HG03575 (cell line): ENCODE data around the gene LRRC53.

Experiments
- ATAC-seq: cut with Tn5 transposase; IDR thresholded peaks from one replicate; pipeline ENCODE4 v1.9.1; 2021; ENCODE audit not compliant: unreplicated experiment, insufficient number of reproducible peaks, low FRiP score; ENCODE audit errors: extremely low read depth

LRRC53 gene

DNA sequence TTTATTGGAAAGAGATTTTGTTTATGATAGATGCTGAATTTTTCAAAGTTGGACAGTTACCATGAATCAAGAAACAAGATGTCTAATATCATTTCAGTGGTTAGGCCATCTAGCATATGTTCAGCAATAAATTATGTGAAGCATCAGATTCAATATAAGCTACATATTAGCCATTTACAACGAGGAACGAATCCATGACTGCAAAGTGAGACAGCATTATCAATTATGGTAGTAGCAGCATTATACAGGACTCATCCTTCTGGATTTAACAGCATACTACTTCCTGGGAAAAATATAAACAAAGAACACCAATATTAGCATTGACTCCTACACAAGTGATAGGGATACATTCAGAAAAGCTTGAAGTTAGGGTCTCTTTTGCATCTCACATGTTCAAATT is 59.1 kb downstream of the LRRC53 start:
- no peak for ATAC-seq

- ATAC-seq = no peak
Observed at GRCh38 chr1:74452035-74452434, 60.4 kb downstream of the LRRC53 start.

- ATAC-seq = no peak
Observed at GRCh38 chr1:74437035-74437434, 75.4 kb downstream of the LRRC53 start.

- ATAC-seq = no peak
Observed at GRCh38 chr1:74436078-74436477, 76.3 kb downstream of the LRRC53 start.

GRCh38 chr1:74434321-74434720 is 78.1 kb downstream of the LRRC53 start:
- ATAC-seq = no peak

GRCh38 chr1:74432325-74432724 is 80.1 kb downstream of the LRRC53 start:
- ATAC-seq = no peak

DNA sequence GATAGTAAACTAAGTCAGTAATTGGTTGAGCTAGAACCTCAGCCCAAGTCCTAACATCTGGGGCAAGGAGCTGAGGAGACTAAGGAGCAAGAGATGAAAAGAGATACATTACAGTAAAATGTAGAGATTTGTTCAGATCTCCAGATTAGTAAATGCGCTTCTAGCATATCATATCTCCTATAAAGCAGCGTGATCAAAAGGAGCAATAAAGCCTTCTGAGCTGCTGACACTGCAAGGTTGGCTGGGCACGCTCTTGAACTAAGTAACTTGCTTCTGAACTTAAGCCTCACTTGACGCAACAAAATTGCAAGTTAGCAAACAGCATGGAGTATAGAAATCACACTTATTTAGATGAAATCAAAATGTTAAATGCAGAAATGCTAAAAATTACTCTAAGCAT is 80.9 kb downstream of the LRRC53 start:
- ATAC-seq = no peak

- no peak for ATAC-seq
Observed at GRCh38 chr1:74430342-74430934, 82.0 kb downstream of the LRRC53 start.

DNA sequence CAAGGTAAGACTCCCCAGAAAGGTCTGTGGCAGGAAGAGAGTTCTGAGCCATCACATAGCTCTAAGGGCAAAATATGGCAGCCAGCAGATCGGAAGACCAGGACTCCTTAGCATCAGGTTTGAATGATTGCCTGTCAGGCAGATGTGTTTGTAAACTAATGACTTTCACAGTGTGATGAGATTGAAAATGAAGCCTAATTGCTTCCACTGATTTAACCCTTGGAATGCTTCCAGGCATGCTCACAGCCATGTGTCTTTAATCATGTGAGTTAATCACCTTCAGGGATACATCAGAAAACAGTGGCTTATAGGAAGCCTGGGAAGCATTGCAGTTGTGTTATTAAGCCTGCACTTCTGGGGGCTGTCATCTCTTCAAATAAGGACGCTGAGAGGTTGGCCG is 82.8 kb downstream of the LRRC53 start:
- ATAC-seq = no peak

- ATAC-seq = no peak
Observed at GRCh38 chr1:74427681-74428080, 84.7 kb downstream of the LRRC53 start.

GRCh38 chr1:74426208-74426937 is 86.0 kb downstream of the LRRC53 start:
- ATAC-seq = no peak

GRCh38 chr1:74425676-74426075 is 86.7 kb downstream of the LRRC53 start:
- ATAC-seq = no peak

DNA sequence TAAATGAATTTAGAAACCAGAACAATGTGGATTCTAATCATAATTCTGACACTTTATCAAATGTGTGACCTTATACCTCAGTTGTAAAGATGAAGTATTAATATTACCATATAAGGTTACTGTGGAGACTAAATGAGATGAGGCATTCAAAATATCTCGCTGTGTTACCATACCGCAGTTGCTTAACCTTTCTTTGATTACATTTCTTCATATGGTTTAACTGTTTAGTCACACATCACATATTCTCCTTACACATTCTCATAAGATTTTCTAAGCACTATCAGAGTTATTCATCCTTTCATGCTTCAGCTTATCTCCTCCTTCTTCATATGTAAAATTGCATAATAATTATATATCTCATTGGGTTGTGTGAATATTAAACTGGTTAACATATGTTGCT is 88.9 kb downstream of the LRRC53 start:
- ATAC-seq = no peak

DNA sequence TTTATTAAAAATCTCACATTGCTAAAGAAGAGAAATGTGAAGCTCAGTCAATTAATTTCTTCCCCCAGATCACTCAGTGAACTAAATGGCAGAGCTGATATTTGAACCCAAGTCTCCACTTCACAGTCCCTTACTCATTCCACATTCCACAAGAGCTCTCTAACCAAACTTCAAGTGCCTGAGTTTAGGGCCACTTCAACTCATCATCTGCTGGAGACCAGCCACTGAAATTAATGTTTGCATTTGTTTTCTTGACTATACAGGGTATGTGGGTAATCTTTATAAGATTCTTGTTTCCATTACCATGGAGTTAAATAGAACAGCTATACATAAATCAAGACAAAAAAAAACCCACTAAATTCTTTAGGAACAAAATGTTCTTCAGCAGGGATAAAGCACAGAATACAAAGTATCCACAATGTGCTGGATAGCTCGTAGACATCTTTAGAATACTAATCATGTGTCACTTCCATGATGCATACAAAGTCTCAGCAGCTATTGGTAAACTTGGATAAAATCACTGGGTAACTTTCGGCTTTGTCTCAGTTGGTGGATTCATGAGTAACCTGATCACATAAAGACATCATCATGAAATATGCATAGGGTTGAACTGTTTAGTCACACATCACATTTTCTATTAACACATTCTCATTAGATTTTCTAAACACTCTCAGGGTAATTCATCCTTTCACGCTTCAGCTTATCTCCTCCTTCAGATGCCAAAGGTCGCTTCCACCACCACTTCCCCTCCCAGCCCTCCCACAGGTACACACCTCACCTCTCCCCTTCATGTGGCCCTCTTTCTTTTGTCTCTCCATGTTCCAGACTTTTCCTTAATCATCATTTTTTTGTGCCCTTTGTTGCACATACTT is 89.8 kb downstream of the LRRC53 start:
- ATAC-seq = no peak

- no peak for ATAC-seq
Observed at GRCh38 chr1:74420467-74420866, 91.9 kb downstream of the LRRC53 start.
